ENCODE measurements around the gene CYSTM1.

CYSTM1 gene

DNA sequence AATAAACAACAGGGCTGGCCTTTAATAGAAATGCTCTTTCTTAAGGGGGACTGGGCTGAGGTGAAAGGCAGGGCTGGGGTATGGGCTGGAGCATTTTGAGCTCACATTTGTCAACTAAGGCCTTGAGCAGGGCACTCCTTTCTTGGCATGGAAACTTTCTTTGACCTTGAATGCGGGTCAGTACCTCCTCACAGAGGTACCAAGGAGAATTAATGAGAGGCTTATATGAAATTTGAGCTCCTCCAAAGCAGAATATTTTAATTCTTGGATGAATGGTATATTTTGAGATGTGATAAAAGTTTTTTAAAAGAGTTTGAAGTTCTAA lies 3.1 kb downstream of the CYSTM1 start:
- TF ChIP-seq, protein P1, sequence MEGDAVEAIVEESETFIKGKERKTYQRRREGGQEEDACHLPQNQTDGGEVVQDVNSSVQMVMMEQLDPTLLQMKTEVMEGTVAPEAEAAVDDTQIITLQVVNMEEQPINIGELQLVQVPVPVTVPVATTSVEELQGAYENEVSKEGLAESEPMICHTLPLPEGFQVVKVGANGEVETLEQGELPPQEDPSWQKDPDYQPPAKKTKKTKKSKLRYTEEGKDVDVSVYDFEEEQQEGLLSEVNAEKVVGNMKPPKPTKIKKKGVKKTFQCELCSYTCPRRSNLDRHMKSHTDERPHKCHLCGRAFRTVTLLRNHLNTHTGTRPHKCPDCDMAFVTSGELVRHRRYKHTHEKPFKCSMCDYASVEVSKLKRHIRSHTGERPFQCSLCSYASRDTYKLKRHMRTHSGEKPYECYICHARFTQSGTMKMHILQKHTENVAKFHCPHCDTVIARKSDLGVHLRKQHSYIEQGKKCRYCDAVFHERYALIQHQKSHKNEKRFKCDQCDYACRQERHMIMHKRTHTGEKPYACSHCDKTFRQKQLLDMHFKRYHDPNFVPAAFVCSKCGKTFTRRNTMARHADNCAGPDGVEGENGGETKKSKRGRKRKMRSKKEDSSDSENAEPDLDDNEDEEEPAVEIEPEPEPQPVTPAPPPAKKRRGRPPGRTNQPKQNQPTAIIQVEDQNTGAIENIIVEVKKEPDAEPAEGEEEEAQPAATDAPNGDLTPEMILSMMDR (IDR thresholded peaks at IDR 0.05; ENCODE audit: control insufficient read depth, extremely low read depth, insufficient read depth) = no peak

DNA sequence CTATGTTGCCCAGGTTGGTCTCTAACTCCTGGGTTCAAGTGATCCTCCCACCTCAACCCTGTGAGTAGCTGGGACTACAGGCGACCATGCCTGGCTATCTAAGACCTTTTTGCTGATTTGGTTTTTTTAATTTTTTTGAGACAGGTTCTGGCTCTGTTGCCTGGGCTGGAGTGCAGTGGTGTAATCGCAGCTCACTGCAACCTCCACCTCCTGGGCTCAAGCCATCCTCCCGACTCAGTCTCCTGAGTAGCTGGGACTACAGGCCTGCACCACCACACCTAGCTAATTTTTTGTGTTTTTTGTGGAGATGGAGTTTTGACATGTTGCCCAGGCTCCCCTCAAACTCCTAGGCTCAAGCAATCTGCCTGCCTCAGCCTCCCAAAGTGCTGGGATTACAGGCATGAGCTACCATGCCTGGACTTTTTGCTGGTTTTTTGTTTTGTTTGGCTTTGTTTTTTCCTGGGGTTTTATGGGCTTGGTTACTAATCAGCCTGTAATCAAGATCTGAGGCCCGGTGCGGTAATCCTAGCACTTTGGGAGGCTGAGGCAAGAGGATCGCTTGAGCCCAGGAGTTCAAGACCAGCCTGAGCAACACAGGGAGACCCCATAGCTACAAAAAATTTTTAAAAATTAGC lies 3.6 kb downstream of the CYSTM1 start:
- no peak overlapping the region for H3K4me3 ChIP-seq (ENCODE audit: low read depth, low read length)
- DNase-seq (ENCODE audit: low read depth) = no peak
- TF ChIP-seq, protein P1 (IDR thresholded peaks at IDR 0.05; ENCODE audit: control insufficient read depth, extremely low read depth, insufficient read depth) = no peak

More for the DNA sequence above, 3.1 kb downstream of the CYSTM1 start:
- H3K4me3 ChIP-seq (ENCODE audit: low read depth, low read length) = no peak overlapping the region
- no peak for DNase-seq (ENCODE audit: low read depth)

DNA sequence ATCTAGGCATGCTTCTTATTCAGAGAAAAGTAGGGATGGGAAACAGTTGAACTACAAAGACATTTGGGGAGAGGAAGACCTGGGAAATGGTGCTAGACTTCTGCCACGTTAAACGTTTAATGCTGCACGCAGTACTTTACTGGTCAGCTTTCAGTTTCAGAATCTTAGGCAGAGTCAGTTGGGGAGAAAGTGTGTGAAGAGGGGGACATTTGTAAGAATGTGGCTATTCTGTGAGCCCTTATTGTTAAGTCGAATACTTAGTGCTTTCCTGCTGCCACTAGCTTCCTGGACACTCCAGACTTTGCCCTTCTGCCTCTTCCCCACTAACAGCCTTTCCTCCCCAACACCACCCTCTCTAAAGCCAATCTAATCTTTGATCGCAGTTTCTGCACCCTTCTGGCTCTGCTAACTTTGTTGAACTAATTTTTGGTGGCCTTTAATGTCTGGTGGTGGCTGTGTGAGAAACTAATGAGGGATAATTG lies 6.1 kb downstream of the CYSTM1 start:
- TF ChIP-seq, protein P1 (IDR thresholded peaks at IDR 0.05; ENCODE audit: control insufficient read depth, extremely low read depth, insufficient read depth) = no peak
- DNase-seq (ENCODE audit: low read depth) = no peak

DNA sequence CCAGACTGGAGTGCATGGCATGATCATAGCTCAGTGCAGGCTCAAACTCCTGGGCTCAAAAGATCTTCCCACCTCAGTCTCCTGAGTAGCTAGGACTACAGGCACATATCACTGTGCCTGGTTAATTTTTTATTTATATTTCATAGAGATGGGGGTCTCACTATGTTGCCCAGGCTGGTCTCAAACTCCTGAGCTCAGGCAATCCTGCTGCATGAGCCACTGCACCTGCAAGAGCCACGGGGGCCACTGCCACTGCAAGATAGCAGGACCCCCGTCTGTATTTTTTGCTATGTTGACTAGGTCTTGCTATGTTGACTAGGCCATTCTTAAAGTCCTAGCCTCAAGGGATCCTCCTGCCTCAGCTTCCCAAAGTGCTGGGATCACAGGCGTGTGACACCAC lies 6.5 kb downstream of the CYSTM1 start:
- no peak for DNase-seq (ENCODE audit: low read depth)
- no peak overlapping the region for H3K4me3 ChIP-seq (ENCODE audit: low read depth, low read length)
- TF ChIP-seq, protein P1 (IDR thresholded peaks at IDR 0.05; ENCODE audit: control insufficient read depth, extremely low read depth, insufficient read depth) = no peak

More for the DNA sequence above, 6.1 kb downstream of the CYSTM1 start:
- no peak overlapping the region for H3K4me3 ChIP-seq (ENCODE audit: low read depth, low read length)

DNA sequence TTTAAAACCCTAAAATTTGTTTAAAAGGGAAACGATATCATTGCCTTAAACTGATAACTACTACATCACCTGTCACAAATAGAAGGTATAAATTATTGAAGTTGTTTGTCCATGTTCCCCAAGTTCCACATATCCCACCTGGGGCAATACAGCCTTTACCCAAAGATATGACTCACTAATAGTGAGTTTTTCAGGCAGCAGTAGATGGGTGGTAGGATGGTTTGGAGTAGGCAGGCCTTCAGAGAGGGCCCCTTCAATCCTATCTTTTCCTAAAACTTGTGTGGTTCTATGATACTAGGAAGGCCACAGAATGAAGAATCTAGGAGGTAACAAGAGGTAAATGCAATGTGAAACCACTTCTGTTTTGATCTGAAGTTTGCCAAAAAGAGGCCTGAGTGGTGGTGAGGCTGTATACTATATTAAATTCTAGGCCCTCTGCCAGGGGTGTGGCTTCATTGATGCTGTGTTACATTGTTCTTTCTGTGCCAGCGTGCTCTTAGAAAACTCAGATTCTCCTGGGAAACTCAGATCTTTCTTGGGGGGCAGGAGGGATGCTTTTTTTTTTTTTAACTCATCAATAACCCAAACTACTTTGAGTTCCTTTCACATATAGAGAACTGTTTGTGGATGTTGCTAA lies 7.2 kb downstream of the CYSTM1 start:
- no peak overlapping the region for H3K4me3 ChIP-seq (ENCODE audit: low read depth, low read length)
- DNase-seq (ENCODE audit: low read depth) = no peak
- TF ChIP-seq, protein P1 (IDR thresholded peaks at IDR 0.05; ENCODE audit: control insufficient read depth, extremely low read depth, insufficient read depth) = no peak

DNA sequence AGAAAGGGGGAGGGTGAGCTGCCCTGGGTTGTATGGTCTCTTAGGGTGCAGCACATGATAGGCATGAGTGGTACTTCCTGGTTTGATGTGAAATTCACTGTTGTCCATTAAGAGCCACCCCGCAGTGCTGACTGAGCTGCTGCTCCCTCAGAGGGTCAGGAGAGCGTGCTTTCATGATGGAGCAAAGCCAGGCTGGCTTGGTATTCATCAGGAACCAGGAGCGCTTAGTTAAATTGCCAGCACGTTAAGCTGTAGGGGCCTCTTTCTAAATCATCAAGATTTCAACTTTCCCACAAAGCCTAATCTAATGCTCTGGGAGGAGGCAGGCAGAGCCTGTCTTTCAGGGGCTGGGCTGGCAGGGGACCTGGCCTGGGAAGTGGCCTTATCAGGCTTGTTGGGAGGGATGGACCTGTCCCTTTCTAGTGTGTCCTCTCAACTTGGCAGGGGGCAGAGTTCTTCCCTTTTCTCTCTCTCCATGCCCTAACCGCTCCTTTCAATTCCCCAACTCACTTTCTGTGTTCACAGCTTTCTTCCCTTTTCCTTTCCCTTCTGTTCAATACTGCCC lies 7.9 kb downstream of the CYSTM1 start:
- DNase-seq (ENCODE audit: low read depth) = no peak
- TF ChIP-seq, protein P1 (IDR thresholded peaks at IDR 0.05; ENCODE audit: control insufficient read depth, extremely low read depth, insufficient read depth) = no peak
- no peak overlapping the region for H3K4me3 ChIP-seq (ENCODE audit: low read depth, low read length)

Measured in LNCaP clone FGC (cell line).